Breast epithelium (tissue), 4 donors: ENCODE data around the gene CSF3. TPM values are rescaled to one million over a fixed set of nuclear protein-coding genes. Genes with fewer than 3 reads are reported as not detected.

Source experiments
- DNase-seq, 2 donors: peaks; one replicate each; pipeline ENCODE4 v3.0.0-alpha.2; 2019; ENCODE audit warnings: low spot score in 2 of 2
- H3K27ac ChIP-seq, 2 donors: fragments of 200-600 bp; sonication (generic) in 1 of 2; one replicate each; pipeline ENCODE4 v1.5.1; 2016 to 2019; ENCODE audit warnings: mild to moderate bottlenecking in 1 of 2
- H3K27me3 ChIP-seq, 2 donors: fragments of 200-600 bp; sonication (generic) in 1 of 2; one replicate each; pipeline versions ENCODE4 v1.5.1 to v1.6.0; 2017 to 2019; ENCODE audit warnings: control low read depth in 1 of 2, mild to moderate bottlenecking in 1 of 2
- H3K36me3 ChIP-seq: fragments of 200-600 bp; one replicate; pipeline ENCODE4 v1.5.1; 2019
- H3K4me1 ChIP-seq, 2 donors: fragments of 200-600 bp; sonication (generic); one replicate each; pipeline ENCODE4 v1.5.1; 2016 to 2019; ENCODE audit warnings: control low read depth in 1 of 2
- H3K4me3 ChIP-seq, 3 donors: fragments of 200-600 bp; sonication (generic); 1 replicate in 2 of 3; 2 replicates in 1 of 3; pipeline ENCODE4 v1.5.1; 2016 to 2019; ENCODE audit warnings: mild to moderate bottlenecking in 3 of 3, moderate library complexity in 2 of 3
- H3K9me3 ChIP-seq, 2 donors: fragments of 200-600 bp; sonication (generic) in 1 of 2; one replicate each; pipeline ENCODE4 v1.5.1; 2016 to 2019; ENCODE audit warnings: control low read depth in 1 of 2
- POLR2A ChIP-seq: fragments of 450-650 bp; IDR thresholded peaks from one replicate; pipeline ENCODE4 v1.6.1; 2016; ENCODE audit warnings: antibody characterized with exemption, mild to moderate bottlenecking, moderate library complexity
- POLR2AphosphoS5 ChIP-seq, 3 donors: sonication (generic); formaldehyde crosslinking; IDR thresholded peaks; one replicate each; pipeline ENCODE4 v1.6.1; 2017; ENCODE audit warnings: antibody characterized with exemption in 3 of 3
- intact Hi-C: fragments of 100-400 bp; cut with DNase I; formaldehyde crosslinking; loops from one replicate; pipeline ENCODE4 v1.15.1; 2023; ENCODE audit warnings: low total_unique reads
- total RNA-seq, 3 donors: library from RNA; depleted of rRNA; stranded (reverse); fragments of >200 nt; gene quantifications; one replicate each; pipeline ENCODE4 v1.1.0, GENCODE V29; 2016
- TF ChIP-seq, protein P1 (sequence below), 3 donors: fragments of 450-650 bp; IDR thresholded peaks; one replicate each; pipeline ENCODE4 v1.5.1; 2016 to 2017; ENCODE audit warnings: antibody characterized with exemption in 3 of 3, mild to moderate bottlenecking in 3 of 3, moderate library complexity in 3 of 3

CSF3 gene
- total RNA-seq, 3 donors from 2014 or later, result 0.32 to 13.0 TPM; not detected in 1

DNA sequence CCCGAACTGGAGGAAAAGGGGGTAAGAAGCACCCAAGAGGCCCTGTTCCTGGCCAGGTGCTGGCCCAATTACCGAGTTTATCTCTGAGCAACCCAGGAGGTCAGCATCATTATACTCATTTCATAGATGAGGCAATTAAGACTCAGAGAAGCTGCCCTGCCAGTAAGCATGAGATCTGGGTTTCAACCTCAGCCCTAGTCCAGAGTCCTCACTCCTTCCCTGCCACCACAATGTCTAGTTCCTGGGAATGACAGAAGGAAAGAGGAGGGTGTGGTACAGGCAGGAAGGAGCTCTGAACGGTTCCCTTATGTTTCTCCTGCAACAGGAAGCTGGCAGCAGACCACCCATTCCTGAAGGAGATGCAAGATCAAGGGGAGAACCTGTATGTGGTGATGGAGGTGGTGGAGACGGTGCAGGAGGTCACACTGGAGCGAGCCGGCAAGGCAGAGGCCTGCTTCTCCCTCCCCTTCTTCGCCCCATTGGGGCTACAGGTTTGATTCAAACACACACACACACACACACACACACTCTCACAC lies 45.0 kb upstream of the CSF3 start:
- TF ChIP-seq, protein P1, sequence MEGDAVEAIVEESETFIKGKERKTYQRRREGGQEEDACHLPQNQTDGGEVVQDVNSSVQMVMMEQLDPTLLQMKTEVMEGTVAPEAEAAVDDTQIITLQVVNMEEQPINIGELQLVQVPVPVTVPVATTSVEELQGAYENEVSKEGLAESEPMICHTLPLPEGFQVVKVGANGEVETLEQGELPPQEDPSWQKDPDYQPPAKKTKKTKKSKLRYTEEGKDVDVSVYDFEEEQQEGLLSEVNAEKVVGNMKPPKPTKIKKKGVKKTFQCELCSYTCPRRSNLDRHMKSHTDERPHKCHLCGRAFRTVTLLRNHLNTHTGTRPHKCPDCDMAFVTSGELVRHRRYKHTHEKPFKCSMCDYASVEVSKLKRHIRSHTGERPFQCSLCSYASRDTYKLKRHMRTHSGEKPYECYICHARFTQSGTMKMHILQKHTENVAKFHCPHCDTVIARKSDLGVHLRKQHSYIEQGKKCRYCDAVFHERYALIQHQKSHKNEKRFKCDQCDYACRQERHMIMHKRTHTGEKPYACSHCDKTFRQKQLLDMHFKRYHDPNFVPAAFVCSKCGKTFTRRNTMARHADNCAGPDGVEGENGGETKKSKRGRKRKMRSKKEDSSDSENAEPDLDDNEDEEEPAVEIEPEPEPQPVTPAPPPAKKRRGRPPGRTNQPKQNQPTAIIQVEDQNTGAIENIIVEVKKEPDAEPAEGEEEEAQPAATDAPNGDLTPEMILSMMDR (IDR thresholded peaks at IDR 0.05), result no peak
- no peak for TF ChIP-seq POLR2AphosphoS5 (IDR thresholded peaks at IDR 0.05)
- TF ChIP-seq POLR2A, result no peak
- H3K4me3 ChIP-seq, result no peak overlapping the region
- no peaks in the 10 kb centered on the region for H3K9me3 ChIP-seq
- H3K4me1 ChIP-seq, result no peaks in the 10 kb centered on the region
- H3K36me3 ChIP-seq, result no peaks in the 10 kb centered on the region
- intact Hi-C loops, result no loop called here
- no peak for DNase-seq
- H3K27ac ChIP-seq, result no peak overlapping the region
- no peaks in the 10 kb centered on the region for H3K27me3 ChIP-seq

DNA sequence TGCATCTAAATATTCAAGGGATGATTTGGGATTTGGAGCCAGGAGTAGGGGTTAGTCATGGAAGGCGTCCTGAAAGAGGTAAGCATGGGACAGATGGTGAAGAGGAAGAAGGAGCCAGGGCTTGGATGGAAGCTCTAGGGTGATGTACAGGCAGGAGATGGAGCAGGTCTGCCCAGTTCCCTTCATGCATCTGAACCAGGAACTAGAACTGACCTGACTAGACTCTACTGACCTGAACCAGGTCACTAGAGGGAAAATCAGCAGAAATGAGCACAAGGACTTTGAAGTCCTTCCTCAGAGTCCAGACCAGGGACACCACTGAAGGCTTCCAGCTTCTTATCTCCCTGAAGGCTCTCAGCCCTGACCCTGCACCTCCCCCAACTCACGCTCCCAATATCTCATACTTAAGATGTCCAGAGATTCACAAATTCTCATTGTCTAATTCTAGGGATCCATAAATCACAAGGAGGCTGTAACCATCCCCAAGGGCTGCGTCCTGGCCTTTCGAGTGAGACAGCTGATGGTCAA lies 44.1 kb upstream of the CSF3 start:
- no peaks in the 10 kb centered on the region for H3K4me1 ChIP-seq
- TF ChIP-seq POLR2A, result no peak
- TF ChIP-seq, protein P1 (IDR thresholded peaks at IDR 0.05), result no peak
- no peak for TF ChIP-seq POLR2AphosphoS5 (IDR thresholded peaks at IDR 0.05)
- no peaks in the 10 kb centered on the region for H3K9me3 ChIP-seq
- no peak for DNase-seq
- H3K27me3 ChIP-seq, result no peaks in the 10 kb centered on the region
- peak overlapping the region in 1 of 2 donors; percentile 32 for H3K27ac ChIP-seq
- no peak overlapping the region for H3K4me3 ChIP-seq
- no peaks in the 10 kb centered on the region for H3K36me3 ChIP-seq
- intact Hi-C loops, result no loop called here

DNA sequence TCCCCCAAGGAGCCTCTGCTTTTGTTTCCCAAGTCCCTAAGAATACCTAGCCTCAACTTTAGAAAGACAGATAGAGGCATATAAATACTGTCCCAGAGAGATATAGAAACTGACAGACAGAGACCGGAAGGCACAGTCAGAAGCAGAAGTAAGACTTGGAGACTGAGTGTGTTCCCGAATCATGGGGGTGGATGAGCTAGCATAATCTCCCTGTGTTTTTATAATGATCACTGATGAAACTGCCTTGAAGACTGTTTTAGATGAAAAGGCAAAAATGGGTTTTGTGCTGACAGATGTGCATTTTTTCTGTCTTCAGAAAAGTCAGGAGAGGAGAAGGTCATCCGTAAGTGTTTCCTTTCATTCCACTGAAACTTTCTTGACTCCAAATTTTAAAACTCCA lies 43.0 kb upstream of the CSF3 start:
- intact Hi-C loops, result no loop called here
- Histone ChIP-seq H3K27me3 (no peaks in the 10 kb centered on the region), H3K4me1 (no peaks in the 10 kb centered on the region)

DNA sequence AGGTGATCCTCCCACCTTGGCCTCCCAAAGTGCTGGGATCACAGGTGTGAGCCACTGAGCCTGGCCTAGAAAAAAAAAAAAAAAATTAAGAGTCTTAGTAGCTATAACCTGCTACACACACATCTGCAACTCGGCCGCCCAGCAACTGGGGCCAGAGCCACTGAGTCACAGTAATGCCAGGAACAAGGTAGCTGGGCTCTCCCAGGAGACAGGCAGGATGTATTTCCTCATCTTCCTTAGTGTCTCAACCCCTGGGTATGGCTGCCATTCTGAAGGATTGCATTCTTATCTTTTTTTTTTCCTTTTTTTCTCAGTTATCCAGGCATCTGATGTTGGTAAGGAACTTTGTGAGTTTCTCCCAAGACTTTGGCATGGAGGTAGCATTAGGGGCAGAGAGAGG lies 41.7 kb upstream of the CSF3 start:
- Histone ChIP-seq H3K4me3 (no peak overlapping the region), H3K4me1 (no peaks in the 10 kb centered on the region), H3K27me3 (no peaks in the 10 kb centered on the region), H3K9me3 (no peaks in the 10 kb centered on the region), H3K36me3 (no peaks in the 10 kb centered on the region), H3K27ac (no peak overlapping the region)
- intact Hi-C loops, result no loop called here
- TF ChIP-seq POLR2AphosphoS5 (IDR thresholded peaks at IDR 0.05) (no peak), POLR2A (no peak)
- TF ChIP-seq, protein P1 (IDR thresholded peaks at IDR 0.05), result no peak
- DNase-seq, result no peak

More for the DNA sequence above, 43.0 kb upstream of the CSF3 start:
- TF ChIP-seq, protein P1 (IDR thresholded peaks at IDR 0.05), result no peak
- TF ChIP-seq POLR2AphosphoS5 (IDR thresholded peaks at IDR 0.05) (no peak), POLR2A (no peak)
- H3K9me3 ChIP-seq, result no peaks in the 10 kb centered on the region
- no peak for DNase-seq
- H3K36me3 ChIP-seq, result no peaks in the 10 kb centered on the region
- H3K4me3 ChIP-seq, result no peak overlapping the region
- peak overlapping the region in 1 of 2 donors; percentile 32 for H3K27ac ChIP-seq

DNA sequence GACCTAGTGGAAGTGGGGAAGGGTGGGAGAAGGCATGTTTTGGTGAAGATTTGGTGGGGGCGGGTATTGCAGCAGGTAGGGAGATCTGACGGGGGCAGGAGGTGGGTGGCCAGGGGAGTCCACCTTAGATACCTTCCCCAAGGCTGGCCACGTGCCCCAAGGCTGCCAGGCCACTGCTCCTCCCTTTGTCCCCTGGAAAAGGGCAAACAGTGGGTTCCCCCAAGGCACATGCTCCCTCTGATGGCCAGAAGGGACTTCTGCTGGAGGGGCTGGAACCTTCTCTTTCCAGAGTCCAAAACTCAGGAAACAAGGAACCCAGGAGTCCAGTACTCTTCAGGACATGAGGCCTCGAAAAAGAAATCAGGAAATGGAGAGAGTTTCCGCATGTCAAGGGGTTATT lies 40.8 kb upstream of the CSF3 start:
- DNase-seq, result no peak
- Histone ChIP-seq H3K9me3 (no peaks in the 10 kb centered on the region), H3K36me3 (no peaks in the 10 kb centered on the region), H3K4me1 (peaks cover 0 to 3% of the 10 kb centered on the region in 2 donors), H3K27ac (no peak overlapping the region), H3K27me3 (no peaks in the 10 kb centered on the region), H3K4me3 (no peak overlapping the region)
- intact Hi-C loops, result no loop called here
- TF ChIP-seq, protein P1 (IDR thresholded peaks at IDR 0.05), result no peak
- TF ChIP-seq POLR2A, result no peak
- TF ChIP-seq POLR2AphosphoS5 (IDR thresholded peaks at IDR 0.05), result no peak
